ENCODE results near the gene FEZ2.

DNA sequence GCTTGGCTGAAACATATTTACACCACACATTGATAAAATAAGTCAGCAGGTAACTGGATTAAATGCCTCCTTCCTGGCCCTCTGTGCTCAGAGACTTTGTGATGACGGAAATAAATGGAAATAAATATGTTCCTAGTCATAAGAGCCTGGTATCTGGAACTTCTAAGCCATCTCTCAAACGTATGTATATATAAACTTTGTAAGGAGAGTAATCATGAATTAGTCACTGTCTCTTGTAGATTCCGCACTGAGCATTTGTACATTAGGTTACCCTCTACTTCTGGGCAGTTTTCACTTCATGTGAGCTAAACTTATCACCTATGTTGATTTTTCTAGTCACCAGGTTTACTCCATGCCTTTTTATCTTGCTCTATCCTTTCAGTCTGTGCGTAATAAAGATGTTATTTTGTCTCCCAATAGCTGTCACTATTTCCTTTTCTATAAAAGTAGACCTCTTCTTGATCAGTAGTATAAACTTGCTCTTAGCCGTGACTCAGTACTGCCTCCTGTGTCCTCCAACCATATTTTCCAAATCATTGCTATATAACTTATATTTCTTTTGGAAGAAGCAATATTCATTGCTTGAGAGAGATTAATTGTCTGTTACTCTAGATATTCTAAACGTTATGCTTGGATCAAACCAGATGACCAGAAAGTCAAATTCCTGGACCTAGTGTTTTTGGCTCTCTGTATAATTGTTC, 53.2 kb downstream of the FEZ2 start:
- TF ChIP-seq, protein P1, sequence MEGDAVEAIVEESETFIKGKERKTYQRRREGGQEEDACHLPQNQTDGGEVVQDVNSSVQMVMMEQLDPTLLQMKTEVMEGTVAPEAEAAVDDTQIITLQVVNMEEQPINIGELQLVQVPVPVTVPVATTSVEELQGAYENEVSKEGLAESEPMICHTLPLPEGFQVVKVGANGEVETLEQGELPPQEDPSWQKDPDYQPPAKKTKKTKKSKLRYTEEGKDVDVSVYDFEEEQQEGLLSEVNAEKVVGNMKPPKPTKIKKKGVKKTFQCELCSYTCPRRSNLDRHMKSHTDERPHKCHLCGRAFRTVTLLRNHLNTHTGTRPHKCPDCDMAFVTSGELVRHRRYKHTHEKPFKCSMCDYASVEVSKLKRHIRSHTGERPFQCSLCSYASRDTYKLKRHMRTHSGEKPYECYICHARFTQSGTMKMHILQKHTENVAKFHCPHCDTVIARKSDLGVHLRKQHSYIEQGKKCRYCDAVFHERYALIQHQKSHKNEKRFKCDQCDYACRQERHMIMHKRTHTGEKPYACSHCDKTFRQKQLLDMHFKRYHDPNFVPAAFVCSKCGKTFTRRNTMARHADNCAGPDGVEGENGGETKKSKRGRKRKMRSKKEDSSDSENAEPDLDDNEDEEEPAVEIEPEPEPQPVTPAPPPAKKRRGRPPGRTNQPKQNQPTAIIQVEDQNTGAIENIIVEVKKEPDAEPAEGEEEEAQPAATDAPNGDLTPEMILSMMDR (IDR thresholded peaks at IDR 0.05) = peak in 1 of 7 experiments; percentile 8
- TF ChIP-seq POLR2A (IDR thresholded peaks at IDR 0.05) = no peak
